HCT116 (cell line): Measurements from ENCODE around the gene OGFOD2.

Experiments
- CEBPB ChIP-seq: IDR thresholded peaks from 2 replicates; pipeline ENCODE4 v1.6.1; 2012; ENCODE audit warnings: low read depth
- EZH2 ChIP-seq: fragments of 200-600 bp; sonication (generic); IDR thresholded peaks from 2 replicates; pipeline ENCODE4 v1.6.1; 2017; ENCODE audit warnings: antibody characterized with exemption, mixed run types
- POLR2A ChIP-seq: IDR thresholded peaks from 2 replicates; pipeline ENCODE4 v1.7.0; 2011; ENCODE audit warnings: borderline replicate concordance; ENCODE audit not compliant: insufficient read depth, insufficient read length; ENCODE audit errors: extremely low read depth
- POLR2AphosphoS5 ChIP-seq: IDR thresholded peaks from 2 replicates; pipeline ENCODE4 v1.6.1; 2011; ENCODE audit warnings: mild to moderate bottlenecking, low read depth, low read length, moderate library complexity
- YY1 ChIP-seq: IDR thresholded peaks from 2 replicates; pipeline ENCODE4 v1.6.1; 2011; ENCODE audit warnings: low read length, low read depth, moderate library complexity, mild to moderate bottlenecking; ENCODE audit not compliant: insufficient replicate concordance; ENCODE audit errors: extremely low read depth
- ZNF274 ChIP-seq: fragments of 200-500 bp; sonication (Bioruptor generic); IDR thresholded peaks from 2 replicates; pipeline ENCODE4 v1.6.1; 2014; ENCODE audit warnings: mild to moderate bottlenecking, low read depth, low read length, inconsistent platforms
- TF ChIP-seq, protein P1 (sequence below), 3 experiments: fragments of 200-600 bp in 1 of 3; sonication (generic) in 1 of 3; IDR thresholded peaks in 2 of 3; conservative IDR thresholded peaks in 1 of 3; 2 replicates each; pipeline ENCODE4 v1.5.1; 2012 to 2017; ENCODE audit warnings: low read depth in 2 of 3, low read length in 2 of 3, antibody characterized with exemption in 1 of 3, borderline replicate concordance in 1 of 3, control low read depth in 1 of 3, mild to moderate bottlenecking in 1 of 3, mixed read lengths in 1 of 3, mixed run types in 1 of 3, moderate library complexity in 1 of 3; ENCODE audit not compliant: insufficient read depth in 1 of 3
- TF ChIP-seq, protein P2 (sequence below): IDR thresholded peaks from 2 replicates; pipeline ENCODE4 v1.6.1; 2012

DNA sequence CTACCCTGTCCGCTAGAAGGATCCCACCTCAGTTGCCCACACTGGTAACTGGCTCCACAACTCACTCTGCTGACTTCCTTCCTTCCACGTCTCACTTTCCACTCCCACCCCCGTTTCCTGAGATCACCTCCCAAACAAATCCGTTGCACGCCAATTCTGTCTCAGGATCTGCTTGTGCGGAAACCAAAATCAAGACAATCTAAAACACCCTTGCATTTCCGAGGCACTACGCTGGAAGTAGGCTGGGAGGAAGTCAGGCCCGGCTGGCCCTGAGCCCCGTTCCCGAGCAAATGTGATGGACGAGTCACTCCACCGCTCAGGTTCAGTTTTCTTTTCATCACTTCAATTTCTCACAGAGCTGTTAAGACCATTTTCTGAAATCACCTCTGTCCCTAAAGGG lies 31.8 kb upstream of the OGFOD2 start:
- TF ChIP-seq ZNF274: no peak
- TF ChIP-seq, protein P1, sequence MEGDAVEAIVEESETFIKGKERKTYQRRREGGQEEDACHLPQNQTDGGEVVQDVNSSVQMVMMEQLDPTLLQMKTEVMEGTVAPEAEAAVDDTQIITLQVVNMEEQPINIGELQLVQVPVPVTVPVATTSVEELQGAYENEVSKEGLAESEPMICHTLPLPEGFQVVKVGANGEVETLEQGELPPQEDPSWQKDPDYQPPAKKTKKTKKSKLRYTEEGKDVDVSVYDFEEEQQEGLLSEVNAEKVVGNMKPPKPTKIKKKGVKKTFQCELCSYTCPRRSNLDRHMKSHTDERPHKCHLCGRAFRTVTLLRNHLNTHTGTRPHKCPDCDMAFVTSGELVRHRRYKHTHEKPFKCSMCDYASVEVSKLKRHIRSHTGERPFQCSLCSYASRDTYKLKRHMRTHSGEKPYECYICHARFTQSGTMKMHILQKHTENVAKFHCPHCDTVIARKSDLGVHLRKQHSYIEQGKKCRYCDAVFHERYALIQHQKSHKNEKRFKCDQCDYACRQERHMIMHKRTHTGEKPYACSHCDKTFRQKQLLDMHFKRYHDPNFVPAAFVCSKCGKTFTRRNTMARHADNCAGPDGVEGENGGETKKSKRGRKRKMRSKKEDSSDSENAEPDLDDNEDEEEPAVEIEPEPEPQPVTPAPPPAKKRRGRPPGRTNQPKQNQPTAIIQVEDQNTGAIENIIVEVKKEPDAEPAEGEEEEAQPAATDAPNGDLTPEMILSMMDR (IDR thresholded peaks at IDR 0.05 in 2 of 3, conservative IDR thresholded peaks at IDR 0.05 in 1 of 3; ENCODE audit: borderline replicate concordance in 1 of 3, insufficient read depth in 1 of 3, low read depth in 2 of 3, low read length in 2 of 3): no peak
- no peak for TF ChIP-seq YY1
- TF ChIP-seq EZH2: no peak
- no peak for TF ChIP-seq POLR2AphosphoS5
- TF ChIP-seq POLR2A: no peak
- TF ChIP-seq, protein P2, sequence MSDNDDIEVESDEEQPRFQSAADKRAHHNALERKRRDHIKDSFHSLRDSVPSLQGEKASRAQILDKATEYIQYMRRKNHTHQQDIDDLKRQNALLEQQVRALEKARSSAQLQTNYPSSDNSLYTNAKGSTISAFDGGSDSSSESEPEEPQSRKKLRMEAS: no peak
- no peak for TF ChIP-seq CEBPB
